Transverse colon (tissue), 4 donors: ENCODE results near the gene MAPRE2.

Experiments used
- POLR2A ChIP-seq: fragments of 450-650 bp; IDR thresholded peaks from one replicate; pipeline ENCODE4 v1.6.1; 2016; ENCODE audit warnings: antibody characterized with exemption, mild to moderate bottlenecking, moderate library complexity
- POLR2AphosphoS5 ChIP-seq, 3 donors: sonication (generic); formaldehyde crosslinking; IDR thresholded peaks; one replicate each; pipeline ENCODE4 v1.6.1; 2016; ENCODE audit warnings: antibody characterized with exemption in 3 of 3
- TF ChIP-seq, protein P1 (sequence below), 5 experiments: fragments of 200-600 bp in 3 of 5; fragments of 450-650 bp in 2 of 5; sonication (generic) in 3 of 5; IDR thresholded peaks; 1 replicate in 2 of 5; 2 replicates in 3 of 5; pipeline ENCODE4 v1.5.1; 2016 to 2017; ENCODE audit warnings: antibody characterized with exemption in 5 of 5, inconsistent platforms in 3 of 5, mild to moderate bottlenecking in 2 of 5, moderate library complexity in 1 of 5

DNA sequence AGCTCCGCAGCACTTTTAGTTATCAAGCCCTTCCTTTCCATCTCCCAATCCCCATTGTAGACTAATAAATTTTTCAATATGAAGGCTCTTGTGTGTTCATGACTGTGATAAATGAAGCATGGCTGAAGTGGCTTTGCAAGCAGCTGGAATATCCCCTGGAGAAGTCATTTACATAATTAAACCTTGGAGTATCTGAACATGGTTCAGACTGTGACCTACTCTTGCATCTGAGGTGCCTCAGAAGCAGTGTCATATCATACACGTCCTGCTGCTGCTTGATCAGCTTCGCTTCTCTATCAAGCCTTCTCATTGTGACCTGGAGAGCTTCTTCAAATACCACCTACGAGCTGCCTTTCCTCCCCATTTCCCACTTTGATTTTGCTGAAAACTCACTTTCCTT is 151.2 kb downstream of the MAPRE2 start:
- TF ChIP-seq, protein P1, sequence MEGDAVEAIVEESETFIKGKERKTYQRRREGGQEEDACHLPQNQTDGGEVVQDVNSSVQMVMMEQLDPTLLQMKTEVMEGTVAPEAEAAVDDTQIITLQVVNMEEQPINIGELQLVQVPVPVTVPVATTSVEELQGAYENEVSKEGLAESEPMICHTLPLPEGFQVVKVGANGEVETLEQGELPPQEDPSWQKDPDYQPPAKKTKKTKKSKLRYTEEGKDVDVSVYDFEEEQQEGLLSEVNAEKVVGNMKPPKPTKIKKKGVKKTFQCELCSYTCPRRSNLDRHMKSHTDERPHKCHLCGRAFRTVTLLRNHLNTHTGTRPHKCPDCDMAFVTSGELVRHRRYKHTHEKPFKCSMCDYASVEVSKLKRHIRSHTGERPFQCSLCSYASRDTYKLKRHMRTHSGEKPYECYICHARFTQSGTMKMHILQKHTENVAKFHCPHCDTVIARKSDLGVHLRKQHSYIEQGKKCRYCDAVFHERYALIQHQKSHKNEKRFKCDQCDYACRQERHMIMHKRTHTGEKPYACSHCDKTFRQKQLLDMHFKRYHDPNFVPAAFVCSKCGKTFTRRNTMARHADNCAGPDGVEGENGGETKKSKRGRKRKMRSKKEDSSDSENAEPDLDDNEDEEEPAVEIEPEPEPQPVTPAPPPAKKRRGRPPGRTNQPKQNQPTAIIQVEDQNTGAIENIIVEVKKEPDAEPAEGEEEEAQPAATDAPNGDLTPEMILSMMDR (IDR thresholded peaks at IDR 0.05) = no peak
- TF ChIP-seq POLR2A (no peak), POLR2AphosphoS5 (IDR thresholded peaks at IDR 0.05) (no peak)
